ENCODE data around the gene TCEANC2. TPM values are rescaled to one million over a fixed set of nuclear protein-coding genes. Genes with fewer than 3 reads are reported as not detected.
A peak's percentile ranks its signal among the peaks of the same experiment; 100 is the strongest.

TCEANC2 gene
- total RNA-seq, 1 experiment from 2014 or later = 8.4 TPM

DNA sequence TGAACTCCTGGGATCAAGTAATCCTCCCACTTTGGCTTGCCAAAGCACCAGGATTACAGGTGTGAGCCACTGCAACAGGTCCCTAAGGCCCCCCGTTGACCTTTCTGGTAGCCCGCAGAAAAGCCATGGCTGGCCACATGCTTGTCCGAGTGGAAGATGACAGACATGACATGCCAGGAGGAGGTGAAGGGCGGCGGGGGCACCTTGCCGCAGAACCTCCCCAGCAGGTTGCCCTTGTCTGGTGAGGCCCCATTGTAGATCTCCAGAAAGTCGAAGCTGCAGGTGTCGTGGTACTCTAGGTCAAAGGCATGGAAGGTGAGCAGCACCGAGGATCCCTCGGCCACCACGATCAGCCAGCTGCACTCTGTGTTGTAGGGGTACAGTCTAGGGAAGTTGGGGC lies 91.0 kb downstream of the TCEANC2 start:
- no peak for DNase-seq
- Mint-ChIP-seq H3K27ac (ENCODE audit: unreplicated experiment) (no peak overlapping the region), H3K36me3 (ENCODE audit: insufficient read depth, unreplicated experiment) (no peaks in the 10 kb centered on the region), H3K9me3 (ENCODE audit: low read depth, unreplicated experiment) (no peaks in the 10 kb centered on the region), H3K4me1 (ENCODE audit: low read depth, unreplicated experiment) (no peaks in the 10 kb centered on the region), H3K4me3 (ENCODE audit: low read depth, unreplicated experiment) (no peak overlapping the region), H3K27me3 (ENCODE audit: unreplicated experiment) (peaks cover 21% of the 10 kb centered on the region)
- TF ChIP-seq, protein P1, sequence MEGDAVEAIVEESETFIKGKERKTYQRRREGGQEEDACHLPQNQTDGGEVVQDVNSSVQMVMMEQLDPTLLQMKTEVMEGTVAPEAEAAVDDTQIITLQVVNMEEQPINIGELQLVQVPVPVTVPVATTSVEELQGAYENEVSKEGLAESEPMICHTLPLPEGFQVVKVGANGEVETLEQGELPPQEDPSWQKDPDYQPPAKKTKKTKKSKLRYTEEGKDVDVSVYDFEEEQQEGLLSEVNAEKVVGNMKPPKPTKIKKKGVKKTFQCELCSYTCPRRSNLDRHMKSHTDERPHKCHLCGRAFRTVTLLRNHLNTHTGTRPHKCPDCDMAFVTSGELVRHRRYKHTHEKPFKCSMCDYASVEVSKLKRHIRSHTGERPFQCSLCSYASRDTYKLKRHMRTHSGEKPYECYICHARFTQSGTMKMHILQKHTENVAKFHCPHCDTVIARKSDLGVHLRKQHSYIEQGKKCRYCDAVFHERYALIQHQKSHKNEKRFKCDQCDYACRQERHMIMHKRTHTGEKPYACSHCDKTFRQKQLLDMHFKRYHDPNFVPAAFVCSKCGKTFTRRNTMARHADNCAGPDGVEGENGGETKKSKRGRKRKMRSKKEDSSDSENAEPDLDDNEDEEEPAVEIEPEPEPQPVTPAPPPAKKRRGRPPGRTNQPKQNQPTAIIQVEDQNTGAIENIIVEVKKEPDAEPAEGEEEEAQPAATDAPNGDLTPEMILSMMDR (IDR thresholded peaks at IDR 0.05; ENCODE audit: unreplicated experiment) = no peak
- CTCF ChIA-PET = no interaction called here
- BruUV-seq (replicated peaks) = no TSS peak
- intact Hi-C loops (cut with micrococcal nuclease; ENCODE audit: unreplicated experiment) = no loop called here

- Mint-ChIP-seq H3K36me3 (ENCODE audit: insufficient read depth, unreplicated experiment) (peaks cover 6% of the 10 kb centered on the region), H3K9me3 (ENCODE audit: low read depth, unreplicated experiment) (no peaks in the 10 kb centered on the region), H3K4me1 (ENCODE audit: low read depth, unreplicated experiment) (peaks cover 15% of the 10 kb centered on the region), H3K27me3 (ENCODE audit: unreplicated experiment) (no peaks in the 10 kb centered on the region), H3K27ac (ENCODE audit: unreplicated experiment) (no peak overlapping the region), H3K4me3 (ENCODE audit: low read depth, unreplicated experiment) (no peak overlapping the region)
- intact Hi-C loops (cut with micrococcal nuclease; ENCODE audit: unreplicated experiment) = no loop called here
- TF ChIP-seq, protein P1 (IDR thresholded peaks at IDR 0.05; ENCODE audit: unreplicated experiment) = no peak
- BruUV-seq (replicated peaks) = no TSS peak
- DNase-seq = no peak
- CTCF ChIA-PET = no interaction called here
These were observed 96.3 kb downstream of the TCEANC2 start for GRCh38 chr1:54149734-54150133.

- TF ChIP-seq, protein P1 (IDR thresholded peaks at IDR 0.05; ENCODE audit: unreplicated experiment) = no peak
- DNase-seq = no peak
- no peak overlapping the region for H3K4me3 Mint-ChIP-seq (ENCODE audit: low read depth, unreplicated experiment)
- peaks cover 6% of the 10 kb centered on the region for H3K36me3 Mint-ChIP-seq (ENCODE audit: insufficient read depth, unreplicated experiment)
- no peak overlapping the region for H3K27ac Mint-ChIP-seq (ENCODE audit: unreplicated experiment)
- CTCF ChIA-PET = interaction anchor here (0.5 kb wide), 1 partner anchor 53 kb away, joined by 4 read pairs; no protein-coding TSS in a partner anchor
- no TSS peak for BruUV-seq (replicated peaks)
- no peaks in the 10 kb centered on the region for H3K27me3 Mint-ChIP-seq (ENCODE audit: unreplicated experiment)
- intact Hi-C loops (cut with micrococcal nuclease; ENCODE audit: unreplicated experiment) = no loop called here
- peaks cover 15% of the 10 kb centered on the region for H3K4me1 Mint-ChIP-seq (ENCODE audit: low read depth, unreplicated experiment)
- no peaks in the 10 kb centered on the region for H3K9me3 Mint-ChIP-seq (ENCODE audit: low read depth, unreplicated experiment)
These were observed 97.6 kb downstream of the TCEANC2 start for GRCh38 chr1:54151013-54151412.

DNA sequence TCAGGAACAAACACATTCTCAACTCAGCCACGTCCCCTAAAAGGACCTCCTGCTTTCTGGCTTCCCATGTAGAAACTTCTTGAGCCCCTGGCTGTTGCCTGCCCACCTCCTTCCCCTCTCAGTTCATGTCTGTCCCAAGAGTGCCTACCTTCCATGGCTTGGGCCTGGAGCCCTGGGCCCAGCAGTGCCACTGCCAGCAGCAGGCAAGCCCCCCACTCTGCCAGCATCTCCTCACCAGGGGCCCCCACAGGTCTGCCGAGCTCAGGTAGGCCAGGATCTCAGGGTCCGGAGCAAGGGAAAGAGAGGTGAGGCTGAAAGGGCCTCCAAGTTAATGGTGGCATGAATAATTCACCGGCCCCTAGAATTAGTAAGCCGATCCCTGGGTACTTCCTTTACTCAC lies 99.3 kb downstream of the TCEANC2 start, which contains the start of gene CDCP2:
Gene CDCP2, minus strand, starts transcription at position 305 of the 400 bp plus-strand sequence. Its CDS starts 78 bp downstream, at position 227.
- peaks cover 15% of the 10 kb centered on the region for H3K4me1 Mint-ChIP-seq (ENCODE audit: low read depth, unreplicated experiment)
- peak within 1 kb of the TSS; percentile 40 for H3K27ac Mint-ChIP-seq (ENCODE audit: unreplicated experiment)
- H3K4me3 Mint-ChIP-seq (ENCODE audit: low read depth, unreplicated experiment) = no peak within 1 kb of the TSS
- H3K27me3 Mint-ChIP-seq (ENCODE audit: unreplicated experiment) = no peaks in the 10 kb centered on the region
- H3K9me3 Mint-ChIP-seq (ENCODE audit: low read depth, unreplicated experiment) = no peaks in the 10 kb centered on the region
- intact Hi-C loops (cut with micrococcal nuclease; ENCODE audit: unreplicated experiment) = no loop called here
- peaks cover 10% of the 10 kb centered on the region for H3K36me3 Mint-ChIP-seq (ENCODE audit: insufficient read depth, unreplicated experiment)
- BruUV-seq (replicated peaks) = no TSS peak
- CTCF ChIA-PET = no interaction called here
- DNase-seq = no peak
- TF ChIP-seq, protein P1 (IDR thresholded peaks at IDR 0.05; ENCODE audit: unreplicated experiment) = no peak
